Pancreas (tissue), 10 donors: ENCODE results near the gene KY. TPM values are rescaled to one million over a fixed set of nuclear protein-coding genes. Genes with fewer than 3 reads are reported as not detected.

Source experiments
- ATAC-seq, 4 donors: fragments of 200-7000 bp; cut with Tn5 transposase; one replicate each; pipeline versions ENCODE4 v1.8.0 to v1.9.1; 2020; ENCODE audit warnings: mild to moderate bottlenecking in 4 of 4, moderate library complexity in 4 of 4
- DNase-seq, 6 donors: peaks; one replicate each; pipeline ENCODE4 v3.0.0-alpha.2; 2020
- FAIRE-seq: peaks from 2 replicates; lab custom pipeline; 2012; peaks lifted over from hg19 to GRCh38; lab: Jason Lieb, UNC
- H3K27ac ChIP-seq, 4 donors: fragments of 200-600 bp; sonication (generic); 1 replicate in 3 of 4; 2 replicates in 1 of 4; pipeline versions ENCODE4 v1.5.0 to v1.8.0; 2020
- H3K27me3 ChIP-seq, 4 donors: fragments of 200-600 bp; one replicate each; pipeline ENCODE4 v1.8.0; 2021
- H3K36me3 ChIP-seq, 3 donors: fragments of 200-600 bp; sonication (generic) in 1 of 3; one replicate each; pipeline versions ENCODE4 v1.5.0 to v1.8.0; 2020 to 2021
- H3K4me1 ChIP-seq, 3 donors: fragments of 200-600 bp; one replicate each; pipeline ENCODE4 v1.8.0; 2021
- H3K4me3 ChIP-seq, 4 donors: fragments of 200-600 bp; sonication (generic) in 2 of 4; one replicate each; pipeline versions ENCODE4 v1.5.0 to v1.8.0; 2020 to 2021
- H3K9me3 ChIP-seq, 4 donors: fragments of 200-600 bp; one replicate each; pipeline ENCODE4 v1.8.0; 2021
- WGBS, 2 donors: extraction: QIAGEN DNeasy Blood & Tissue Kit; methylation state at CpG; one replicate each; pipeline ENCODE4 v1.1.7; 2013; 5-methylcytosine and 5-hydroxymethylcytosine counted together
- intact Hi-C, 3 donors: fragments of 100-400 bp; cut with DNase I; formaldehyde crosslinking; loops; one replicate each; pipeline versions ENCODE4 v1.11.1 to v1.14.2; 2022
- polyA plus RNA-seq, 2 donors: library from polyadenylated mRNA; stranded (reverse); fragments of 200-250 nt; gene quantifications; one replicate each; pipeline ENCODE4 v1.2.3, GENCODE V29; 2013
- total RNA-seq, 6 donors: library from RNA; stranded (reverse); fragmentation: NEBNext Ultra II Directional in 4 of 6; extraction: Animal tissue kit (Norgen Biotek cat#: 25700) in 4 of 6; gene quantifications; one replicate each; pipeline versions ENCODE4 v1.2.1 to v1.2.4, GENCODE V29; 2021 to 2023
- TF ChIP-seq, protein P1 (sequence below), 4 donors: fragments of 200-600 bp; sonication (generic) in 3 of 4; IDR thresholded peaks; one replicate each; pipeline versions ENCODE4 v1.5.0 to v1.8.0; 2021; ENCODE audit warnings: antibody characterized with exemption in 4 of 4
- donor health status: healthy with polysubstance abuse.
- donor health status: DM: no; HTN: no; CAD: no; lungs with moderate emphysema.
- donor health status: DM: no; HTN: no; CAD: no.
- donor health status: control.
- donor health status: control.
- donor health status: Bipolar disorder and iron deficiency.
- donor health status: DM: yes; HTN: yes; CAD: no.
- donor health status: DM: no; HTN: no; CAD: no.
- donor health status: DM: no; HTN: no; CAD: no.
- donor health status: DM: yes; HTN: yes; CAD: no.

Gene KY
- total and polyA plus RNA-seq, 8 donors: 0.04 to 0.42 (median 0.21) TPM; not detected in 2

- TF ChIP-seq, protein P1, sequence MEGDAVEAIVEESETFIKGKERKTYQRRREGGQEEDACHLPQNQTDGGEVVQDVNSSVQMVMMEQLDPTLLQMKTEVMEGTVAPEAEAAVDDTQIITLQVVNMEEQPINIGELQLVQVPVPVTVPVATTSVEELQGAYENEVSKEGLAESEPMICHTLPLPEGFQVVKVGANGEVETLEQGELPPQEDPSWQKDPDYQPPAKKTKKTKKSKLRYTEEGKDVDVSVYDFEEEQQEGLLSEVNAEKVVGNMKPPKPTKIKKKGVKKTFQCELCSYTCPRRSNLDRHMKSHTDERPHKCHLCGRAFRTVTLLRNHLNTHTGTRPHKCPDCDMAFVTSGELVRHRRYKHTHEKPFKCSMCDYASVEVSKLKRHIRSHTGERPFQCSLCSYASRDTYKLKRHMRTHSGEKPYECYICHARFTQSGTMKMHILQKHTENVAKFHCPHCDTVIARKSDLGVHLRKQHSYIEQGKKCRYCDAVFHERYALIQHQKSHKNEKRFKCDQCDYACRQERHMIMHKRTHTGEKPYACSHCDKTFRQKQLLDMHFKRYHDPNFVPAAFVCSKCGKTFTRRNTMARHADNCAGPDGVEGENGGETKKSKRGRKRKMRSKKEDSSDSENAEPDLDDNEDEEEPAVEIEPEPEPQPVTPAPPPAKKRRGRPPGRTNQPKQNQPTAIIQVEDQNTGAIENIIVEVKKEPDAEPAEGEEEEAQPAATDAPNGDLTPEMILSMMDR (IDR thresholded peaks at IDR 0.05): no peak
- Histone ChIP-seq H3K4me1 (no peaks in the 10 kb centered on the region), H3K27me3 (no peaks in the 10 kb centered on the region), H3K9me3 (no peaks in the 10 kb centered on the region), H3K27ac (no peak overlapping the region), H3K36me3 (no peaks in the 10 kb centered on the region), H3K4me3 (no peak overlapping the region)
- FAIRE-seq (no peak), DNase-seq (no peak), ATAC-seq (no peak)
- intact Hi-C loops: no loop called here
- WGBS, 2 donors: 89 to 93% methylated on average over 4 of the region's 4 CpGs
These were observed 45.3 kb upstream of the KY start for GRCh38 chr3:134696155-134696554.

GRCh38 chr3:134694946-134695543 is 44.2 kb upstream of the KY start:
- no peak for ATAC-seq
- DNase-seq: no peak
- H3K4me3 ChIP-seq: no peak overlapping the region
- 66 to 70% methylated on average over 7 of the region's 7 CpGs for WGBS, 2 donors
- H3K27me3 ChIP-seq: no peaks in the 10 kb centered on the region
- no peak for FAIRE-seq
- TF ChIP-seq, protein P1 (IDR thresholded peaks at IDR 0.05): no peak
- H3K27ac ChIP-seq: no peak overlapping the region
- no peaks in the 10 kb centered on the region for H3K36me3 ChIP-seq
- H3K4me1 ChIP-seq: no peaks in the 10 kb centered on the region
- intact Hi-C loops: no loop called here
- no peaks in the 10 kb centered on the region for H3K9me3 ChIP-seq

GRCh38 chr3:134694466-134694865 is 43.6 kb upstream of the KY start:
- DNase-seq (no peak), ATAC-seq (no peak), FAIRE-seq (no peak)
- no peaks in the 10 kb centered on the region for H3K27me3 ChIP-seq
- no peak overlapping the region for H3K4me3 ChIP-seq
- TF ChIP-seq, protein P1 (IDR thresholded peaks at IDR 0.05): no peak
- no peaks in the 10 kb centered on the region for H3K36me3 ChIP-seq
- H3K27ac ChIP-seq: no peak overlapping the region
- no peaks in the 10 kb centered on the region for H3K9me3 ChIP-seq
- intact Hi-C loops: no loop called here
- H3K4me1 ChIP-seq: no peaks in the 10 kb centered on the region

- 75 to 78% methylated on average over 7 of the region's 7 CpGs for WGBS, 2 donors
- TF ChIP-seq, protein P1 (IDR thresholded peaks at IDR 0.05): no peak
- FAIRE-seq: no peak
These were observed 43.0 kb upstream of the KY start for GRCh38 chr3:134693804-134694203.

DNA sequence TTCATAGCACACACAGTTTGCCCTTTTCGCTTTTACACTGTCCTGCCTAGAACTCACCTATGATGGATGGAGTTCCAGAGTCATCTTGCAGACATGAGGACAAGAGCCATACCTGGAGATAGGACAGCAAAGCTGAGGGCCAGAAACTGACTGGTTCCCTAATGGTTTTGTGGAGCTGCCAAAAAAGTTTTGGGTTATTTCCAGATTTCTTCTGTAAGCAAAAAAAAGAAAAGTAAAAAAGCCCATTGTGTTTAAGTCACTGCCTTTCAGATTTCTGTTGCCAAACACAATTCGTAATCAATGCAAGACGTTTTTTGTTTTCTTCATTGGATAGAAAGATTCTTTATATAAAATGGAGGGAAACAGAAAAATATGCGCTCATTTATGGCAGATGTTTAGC is 42.4 kb upstream of the KY start:
- Histone ChIP-seq H3K4me3 (no peak overlapping the region), H3K27ac (no peak overlapping the region), H3K9me3 (no peaks in the 10 kb centered on the region), H3K4me1 (no peaks in the 10 kb centered on the region), H3K36me3 (no peaks in the 10 kb centered on the region), H3K27me3 (no peaks in the 10 kb centered on the region)
- ATAC-seq (no peak), DNase-seq (no peak), FAIRE-seq (no peak)
- TF ChIP-seq, protein P1 (IDR thresholded peaks at IDR 0.05): no peak
- intact Hi-C loops: no loop called here
- 63 to 67% methylated on average over 4 of the region's 4 CpGs for WGBS, 2 donors

More at GRCh38 chr3:134693804-134694203, 43.0 kb upstream of the KY start:
- intact Hi-C loops: no loop called here
- Histone ChIP-seq H3K36me3 (no peaks in the 10 kb centered on the region), H3K4me1 (no peaks in the 10 kb centered on the region), H3K27ac (no peak overlapping the region), H3K4me3 (no peak overlapping the region), H3K27me3 (no peaks in the 10 kb centered on the region), H3K9me3 (no peaks in the 10 kb centered on the region)
- DNase-seq (no peak), ATAC-seq (no peak)
